HCT116 (cell line): ENCODE results near the gene HNRNPA2B1. TPM values are rescaled to one million over a fixed set of nuclear protein-coding genes. Genes with fewer than 3 reads are reported as not detected.

Experiments used
- ATAC-seq: fragments of 200-7000 bp; cut with Tn5 transposase; 2 replicates; pipeline ENCODE4 v1.9.1; 2020; ENCODE audit warnings: mild to moderate bottlenecking, moderate library complexity
- BruUV-seq: library from RNA; stranded (reverse); fragments of 400-500 nt; replicated peaks from 2 replicates; lab custom pipeline; 2021; lab: Mats Ljungman, UMichigan
- CTCF ChIA-PET: fragments of 300-600 bp; sonication (Branson Sonifier 250); formaldehyde crosslinking; loops from one replicate; lab custom pipeline; 2021; ENCODE audit warnings: antibody characterized with exemption; lab: Charles Lee
- POLR2A ChIA-PET: fragments of 300-600, 350-600 bp; sonication (Branson Sonifier 250); formaldehyde crosslinking; loops from one replicate; lab custom pipeline; 2021; ENCODE audit warnings: antibody characterized with exemption; lab: Charles Lee
- RAD21 ChIA-PET, 2 experiments: fragments of 300-600 bp; sonication (Branson Sonifier 250); formaldehyde crosslinking; loops; one replicate each; lab custom pipeline; 2023; ENCODE audit warnings: low total read pairs in 2 of 2; ENCODE audit not compliant: uncharacterized antibody in 2 of 2, unreplicated experiment in 2 of 2, low non-redundant PET in 1 of 2; lab: Charles Lee
- DNase-seq: peaks from one replicate; pipeline ENCODE4 v3.0.0-alpha.2; 2010; ENCODE audit warnings: low read depth, low spot score
- H2AFZ ChIP-seq: fragments of 200-600 bp; shearing (Covaris generic), sonication (generic); 2 replicates; pipeline ENCODE4 v1.6.1; 2017; ENCODE audit warnings: low read depth, mixed run types, mixed read lengths, antibody characterized with exemption, low read length; ENCODE audit not compliant: poor library complexity, severe bottlenecking
- H3K27ac ChIP-seq: 2 replicates; pipeline ENCODE4 v1.5.1; 2012; ENCODE audit warnings: low read depth, low read length
- H3K27me3 ChIP-seq: fragments of 200-600 bp; sonication (generic); 2 replicates; pipeline ENCODE4 v1.6.1; 2016; ENCODE audit warnings: mixed run types, low read length, mixed read lengths; ENCODE audit not compliant: insufficient read depth
- H3K36me3 ChIP-seq, 2 experiments: fragments of 200-500 bp in 1 of 2; fragments of 200-600 bp in 1 of 2; sonication (Bioruptor generic) in 1 of 2; sonication (generic) in 1 of 2; 2 replicates each; pipeline versions ENCODE4 v1.5.1 to v1.6.1; 2014 to 2016; ENCODE audit warnings: low read length in 2 of 2, inconsistent platforms in 1 of 2, mixed read lengths in 1 of 2, mixed run types in 1 of 2; ENCODE audit not compliant: insufficient read depth in 2 of 2, control insufficient read depth in 1 of 2
- H3K4me1 ChIP-seq, 2 experiments: fragments of 200-600 bp in 1 of 2; sonication (generic) in 1 of 2; 2 replicates each; pipeline versions ENCODE4 v1.5.1 to v1.6.1; 2012 to 2017; ENCODE audit warnings: low read length in 2 of 2, inconsistent platforms in 1 of 2, mild to moderate bottlenecking in 1 of 2, mixed read lengths in 1 of 2, mixed run types in 1 of 2, moderate library complexity in 1 of 2; ENCODE audit not compliant: insufficient read depth in 2 of 2, control insufficient read depth in 1 of 2
- H3K4me2 ChIP-seq: fragments of 200-600 bp; sonication (generic); 2 replicates; pipeline ENCODE4 v1.6.1; 2017; ENCODE audit warnings: mixed run types, low read length, mixed read lengths
- H3K4me3 ChIP-seq, 2 experiments: fragments of 200-600 bp in 1 of 2; sonication (generic) in 1 of 2; replicated peaks in 1 of 2; 2 replicates each; pipeline ENCODE4 v1.5.1; 2011 to 2016; ENCODE audit warnings: low read length in 2 of 2, control low read depth in 1 of 2, low read depth in 1 of 2, mild to moderate bottlenecking in 1 of 2, mixed read lengths in 1 of 2, mixed run types in 1 of 2
- H3K79me2 ChIP-seq: fragments of 200-600 bp; sonication (generic); 2 replicates; pipeline ENCODE4 v1.6.1; 2017; ENCODE audit warnings: mild to moderate bottlenecking, mixed run types, low read length, moderate library complexity, mixed read lengths; ENCODE audit not compliant: insufficient read depth
- H3K9ac ChIP-seq: fragments of 200-600 bp; sonication (generic); 2 replicates; pipeline ENCODE4 v1.6.1; 2016; ENCODE audit warnings: low read length, mixed read lengths
- H3K9me2 ChIP-seq: fragments of 200-600 bp; sonication (generic), shearing (Covaris generic); 2 replicates; pipeline ENCODE4 v1.6.1; 2017; ENCODE audit warnings: mixed run types, mild to moderate bottlenecking, moderate library complexity; ENCODE audit not compliant: insufficient read depth
- H3K9me3 ChIP-seq, 2 experiments: fragments of 200-500 bp in 1 of 2; fragments of 200-600 bp in 1 of 2; sonication (Bioruptor generic) in 1 of 2; sonication (generic) in 1 of 2; 2 replicates each; pipeline ENCODE4 v1.6.1; 2014 to 2017; ENCODE audit warnings: low read length in 2 of 2, mixed read lengths in 2 of 2, inconsistent platforms in 1 of 2, low read depth in 1 of 2, mild to moderate bottlenecking in 1 of 2, mixed run types in 1 of 2, moderate library complexity in 1 of 2; ENCODE audit not compliant: control insufficient read depth in 1 of 2, insufficient read depth in 1 of 2
- H4K20me1 ChIP-seq: fragments of 200-600 bp; sonication (generic), shearing (Covaris generic); 2 replicates; pipeline ENCODE4 v1.6.1; 2017; ENCODE audit warnings: mixed run types, mild to moderate bottlenecking, moderate library complexity; ENCODE audit not compliant: insufficient read depth
- CEBPB ChIP-seq: IDR thresholded peaks from 2 replicates; pipeline ENCODE4 v1.6.1; 2012; ENCODE audit warnings: low read depth
- FOSL1 ChIP-seq: IDR thresholded peaks from 2 replicates; pipeline ENCODE4 v1.6.1; 2012; ENCODE audit warnings: low read depth
- JUND ChIP-seq: IDR thresholded peaks from 2 replicates; pipeline ENCODE4 v1.6.1; 2012
- POLR2AphosphoS5 ChIP-seq: IDR thresholded peaks from 2 replicates; pipeline ENCODE4 v1.6.1; 2011; ENCODE audit warnings: mild to moderate bottlenecking, low read depth, low read length, moderate library complexity
- RAD21 ChIP-seq: IDR thresholded peaks from 2 replicates; pipeline ENCODE4 v1.6.1; 2012; ENCODE audit warnings: low read depth, mild to moderate bottlenecking
- SP1 ChIP-seq: IDR thresholded peaks from 2 replicates; pipeline ENCODE4 v1.6.1; 2012; ENCODE audit warnings: low read depth
- TCF7L2 ChIP-seq: IDR thresholded peaks from 2 replicates; pipeline ENCODE4 v1.7.0; 2011; ENCODE audit warnings: borderline replicate concordance, inconsistent platforms; ENCODE audit not compliant: insufficient read depth, insufficient read length; ENCODE audit errors: extremely low read depth
- YY1 ChIP-seq: IDR thresholded peaks from 2 replicates; pipeline ENCODE4 v1.6.1; 2011; ENCODE audit warnings: low read length, low read depth, moderate library complexity, mild to moderate bottlenecking; ENCODE audit not compliant: insufficient replicate concordance; ENCODE audit errors: extremely low read depth
- ZFX ChIP-seq: fragments of 450-650 bp; IDR thresholded peaks from 2 replicates; pipeline ENCODE4 v1.6.1; 2017
- intact Hi-C: fragments of 100-400 bp; cut with micrococcal nuclease; formaldehyde crosslinking; loops from 2 replicates; pipeline ENCODE4 v1.10.0; 2022
- total RNA-seq: library from RNA; stranded (reverse); gene quantifications from one replicate; pipeline ENCODE4 v1.2.1, GENCODE V29; 2021; ENCODE audit not compliant: unreplicated experiment
- TF ChIP-seq, protein P1 (sequence below): IDR thresholded peaks from 2 replicates; pipeline ENCODE4 v1.6.1; 2012; ENCODE audit warnings: low read depth
- TF ChIP-seq, protein P2 (sequence below): IDR thresholded peaks from 2 replicates; pipeline ENCODE4 v1.6.1; 2012
- TF ChIP-seq, protein P3 (sequence below): IDR thresholded peaks from 2 replicates; pipeline ENCODE4 v1.6.1; 2012

Gene HNRNPA2B1
- total RNA-seq, 1 experiment from 2014 or later = 870 TPM

DNA sequence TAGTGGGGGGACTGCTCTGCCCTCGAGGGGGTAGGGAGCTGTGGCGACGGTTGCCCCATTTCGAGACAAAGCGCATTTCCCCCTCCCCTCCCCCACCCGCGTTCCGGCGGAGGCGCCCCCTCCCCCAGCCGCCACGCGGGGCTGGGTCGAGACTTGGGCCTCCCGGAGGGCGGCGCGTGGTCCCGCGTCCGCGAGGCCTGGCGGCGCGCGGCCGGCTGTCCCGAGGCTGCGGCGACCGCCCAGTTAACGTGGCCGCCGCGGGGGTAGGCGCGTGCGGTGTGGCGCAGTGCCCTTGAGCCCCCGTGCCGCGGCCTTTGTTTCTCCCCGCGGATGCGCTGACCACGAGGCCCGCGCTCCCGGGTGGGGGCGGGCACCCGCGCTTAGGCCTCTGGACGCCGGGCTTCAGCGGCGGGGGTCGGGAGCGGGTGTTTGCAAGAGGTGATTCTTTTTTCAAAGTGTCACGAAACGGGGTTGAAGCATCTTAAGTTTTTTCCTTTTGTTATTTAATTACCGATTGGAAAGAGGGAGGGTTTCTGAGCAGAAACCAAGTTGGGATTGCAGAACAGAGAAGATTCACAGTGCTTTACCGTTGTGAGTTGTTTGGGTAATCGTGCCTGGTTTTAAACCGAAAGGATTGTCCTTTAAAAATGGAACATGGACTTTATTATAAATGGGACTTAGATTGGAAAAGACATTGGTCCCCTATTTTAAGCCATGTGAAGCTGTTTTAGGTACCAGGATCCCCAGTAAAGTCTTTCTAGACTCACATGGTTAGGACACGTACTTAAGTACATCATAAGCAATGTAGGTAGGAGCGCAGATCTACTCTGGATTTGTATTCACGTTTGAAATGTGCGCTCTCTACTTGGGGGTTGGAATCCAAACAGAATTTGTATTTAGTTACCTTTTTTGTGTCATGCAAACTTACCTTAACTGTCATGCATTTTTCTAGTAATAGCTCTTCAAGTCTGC is 1.8 kb upstream of the HNRNPA2B1 start:
- BruUV-seq = TSS peak; percentile 54
- Histone ChIP-seq H2AFZ (no peak overlapping the region), H3K79me2 (peaks cover 90% of the 10 kb centered on the region), H3K9me2 (no peaks in the 10 kb centered on the region), H3K4me3 (peak overlapping the region; percentile 64 to 68), H3K4me1 (peaks cover 13 to 35% of the 10 kb centered on the region in 2 experiments), H3K9me3 (no peaks in the 10 kb centered on the region), H3K4me2 (peak overlapping the region; percentile 81), H3K9ac (peak overlapping the region; percentile 84), H3K27me3 (no peaks in the 10 kb centered on the region), H3K36me3 (peaks cover 41 to 65% of the 10 kb centered on the region in 2 experiments), H3K27ac (peak overlapping the region; percentile 97), H4K20me1 (peaks cover 63% of the 10 kb centered on the region)
- ChIA-PET POLR2A (interaction anchor here (0.8 to 1.6 kb wide), 2 partner anchors 12 to 308 kb away, joined by 3 to 7 read pairs; no protein-coding TSS in a partner anchor), CTCF (interaction anchor here (1.0 to 1.7 kb wide), 3 partner anchors 111 to 306 kb away, joined by 3 to 5 read pairs (median 4); no protein-coding TSS in a partner anchor), RAD21 (no interaction called here)
- DNase-seq (no peak), ATAC-seq (peak; percentile 8)
- intact Hi-C loops = loop anchor here (5.0 to 10.0 kb wide), 3 partner anchors 72 to 960 kb away; no protein-coding TSS in a partner anchor
- 0 out of 2 replicates have a peak, but pooled peaks have one; percentile 12 for TF ChIP-seq SP1
- peak; percentile 57 for TF ChIP-seq TCF7L2
- TF ChIP-seq YY1 = no peak
- no peak; the same call in 1 of the 2 replicates for TF ChIP-seq POLR2AphosphoS5
- TF ChIP-seq, protein P1, sequence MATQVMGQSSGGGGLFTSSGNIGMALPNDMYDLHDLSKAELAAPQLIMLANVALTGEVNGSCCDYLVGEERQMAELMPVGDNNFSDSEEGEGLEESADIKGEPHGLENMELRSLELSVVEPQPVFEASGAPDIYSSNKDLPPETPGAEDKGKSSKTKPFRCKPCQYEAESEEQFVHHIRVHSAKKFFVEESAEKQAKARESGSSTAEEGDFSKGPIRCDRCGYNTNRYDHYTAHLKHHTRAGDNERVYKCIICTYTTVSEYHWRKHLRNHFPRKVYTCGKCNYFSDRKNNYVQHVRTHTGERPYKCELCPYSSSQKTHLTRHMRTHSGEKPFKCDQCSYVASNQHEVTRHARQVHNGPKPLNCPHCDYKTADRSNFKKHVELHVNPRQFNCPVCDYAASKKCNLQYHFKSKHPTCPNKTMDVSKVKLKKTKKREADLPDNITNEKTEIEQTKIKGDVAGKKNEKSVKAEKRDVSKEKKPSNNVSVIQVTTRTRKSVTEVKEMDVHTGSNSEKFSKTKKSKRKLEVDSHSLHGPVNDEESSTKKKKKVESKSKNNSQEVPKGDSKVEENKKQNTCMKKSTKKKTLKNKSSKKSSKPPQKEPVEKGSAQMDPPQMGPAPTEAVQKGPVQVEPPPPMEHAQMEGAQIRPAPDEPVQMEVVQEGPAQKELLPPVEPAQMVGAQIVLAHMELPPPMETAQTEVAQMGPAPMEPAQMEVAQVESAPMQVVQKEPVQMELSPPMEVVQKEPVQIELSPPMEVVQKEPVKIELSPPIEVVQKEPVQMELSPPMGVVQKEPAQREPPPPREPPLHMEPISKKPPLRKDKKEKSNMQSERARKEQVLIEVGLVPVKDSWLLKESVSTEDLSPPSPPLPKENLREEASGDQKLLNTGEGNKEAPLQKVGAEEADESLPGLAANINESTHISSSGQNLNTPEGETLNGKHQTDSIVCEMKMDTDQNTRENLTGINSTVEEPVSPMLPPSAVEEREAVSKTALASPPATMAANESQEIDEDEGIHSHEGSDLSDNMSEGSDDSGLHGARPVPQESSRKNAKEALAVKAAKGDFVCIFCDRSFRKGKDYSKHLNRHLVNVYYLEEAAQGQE = no peak
- TF ChIP-seq RAD21 = no peak
- TF ChIP-seq CEBPB = no peak
- TF ChIP-seq ZFX = peak; percentile 92
- TF ChIP-seq FOSL1 = no peak
- no peak for TF ChIP-seq JUND
- TF ChIP-seq, protein P2, sequence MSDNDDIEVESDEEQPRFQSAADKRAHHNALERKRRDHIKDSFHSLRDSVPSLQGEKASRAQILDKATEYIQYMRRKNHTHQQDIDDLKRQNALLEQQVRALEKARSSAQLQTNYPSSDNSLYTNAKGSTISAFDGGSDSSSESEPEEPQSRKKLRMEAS = peak; percentile 70
- TF ChIP-seq, protein P3, sequence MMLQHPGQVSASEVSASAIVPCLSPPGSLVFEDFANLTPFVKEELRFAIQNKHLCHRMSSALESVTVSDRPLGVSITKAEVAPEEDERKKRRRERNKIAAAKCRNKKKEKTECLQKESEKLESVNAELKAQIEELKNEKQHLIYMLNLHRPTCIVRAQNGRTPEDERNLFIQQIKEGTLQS = no peak
